Activated CD8-positive, alpha-beta T cell treated with anti-CD3 and anti-CD28 coated beads for 36 hours (primary cell): Measurements from ENCODE around the gene SLMAP. TPM values are rescaled to one million over a fixed set of nuclear protein-coding genes. Genes with fewer than 3 reads are reported as not detected.

Experiments used
- ATAC-seq: fragments of 200-7000 bp; cut with Tn5 transposase; one replicate; pipeline ENCODE4 v1.10.0; 2021; ENCODE audit warnings: mild to moderate bottlenecking, moderate library complexity
- CTCF ChIA-PET: fragments of 350-600 bp; sonication (Branson Sonifier 250); formaldehyde crosslinking; loops from one replicate; lab custom pipeline; 2021; ENCODE audit warnings: antibody characterized with exemption; lab: Charles Lee
- POLR2A ChIA-PET: fragments of 350-600 bp; sonication (Branson Sonifier 250); formaldehyde crosslinking; loops from one replicate; lab custom pipeline; 2021; ENCODE audit warnings: antibody characterized with exemption; lab: Charles Lee
- DNase-seq: peaks from one replicate; pipeline ENCODE4 v3.0.0-alpha.2; 2020
- H3K27ac Mint-ChIP-seq: one replicate; pipeline ENCODE4 v1.8.0; 2021; ENCODE audit warnings: mild to moderate bottlenecking, mixed read lengths
- H3K27me3 Mint-ChIP-seq: one replicate; pipeline ENCODE4 v1.8.0; 2021; ENCODE audit warnings: mixed read lengths
- H3K36me3 Mint-ChIP-seq: one replicate; pipeline ENCODE4 v1.8.0; 2021; ENCODE audit warnings: low read depth, mixed read lengths
- H3K4me1 Mint-ChIP-seq: one replicate; pipeline ENCODE4 v1.8.0; 2021; ENCODE audit warnings: low read depth, mixed read lengths
- H3K4me3 Mint-ChIP-seq: one replicate; pipeline ENCODE4 v1.8.0; 2021; ENCODE audit warnings: mild to moderate bottlenecking, moderate library complexity, mixed read lengths
- H3K9me3 Mint-ChIP-seq: one replicate; pipeline ENCODE4 v1.8.0; 2021; ENCODE audit warnings: mixed read lengths
- intact Hi-C: fragments of 100-400 bp; cut with micrococcal nuclease; formaldehyde crosslinking; loops from one replicate; pipeline ENCODE4 v1.10.0; 2022
- total RNA-seq, 2 experiments: library from RNA; stranded (reverse); gene quantifications; one replicate each; pipeline ENCODE4 v1.2.3, GENCODE V29; 2021
- TF ChIP-seq, protein P1 (sequence below): fragments of 200-600 bp; IDR thresholded peaks from one replicate; pipeline ENCODE4 v1.8.0; 2022; ENCODE audit warnings: antibody characterized with exemption, mild to moderate bottlenecking

SLMAP gene
- total RNA-seq, 2 experiments from 2014 or later: 45.8 to 47.3 TPM

- no peaks in the 10 kb centered on the region for H3K27me3 Mint-ChIP-seq
- intact Hi-C loops: no loop called here
- ChIA-PET POLR2A (no interaction called here), CTCF (interaction anchor here (0.7 to 1.5 kb wide), 2 partner anchors 12 to 30 kb away, joined by 3 to 4 read pairs; no protein-coding TSS in a partner anchor)
- ATAC-seq (no peak), DNase-seq (no peak)
- H3K4me3 Mint-ChIP-seq: no peak overlapping the region
- TF ChIP-seq, protein P1, sequence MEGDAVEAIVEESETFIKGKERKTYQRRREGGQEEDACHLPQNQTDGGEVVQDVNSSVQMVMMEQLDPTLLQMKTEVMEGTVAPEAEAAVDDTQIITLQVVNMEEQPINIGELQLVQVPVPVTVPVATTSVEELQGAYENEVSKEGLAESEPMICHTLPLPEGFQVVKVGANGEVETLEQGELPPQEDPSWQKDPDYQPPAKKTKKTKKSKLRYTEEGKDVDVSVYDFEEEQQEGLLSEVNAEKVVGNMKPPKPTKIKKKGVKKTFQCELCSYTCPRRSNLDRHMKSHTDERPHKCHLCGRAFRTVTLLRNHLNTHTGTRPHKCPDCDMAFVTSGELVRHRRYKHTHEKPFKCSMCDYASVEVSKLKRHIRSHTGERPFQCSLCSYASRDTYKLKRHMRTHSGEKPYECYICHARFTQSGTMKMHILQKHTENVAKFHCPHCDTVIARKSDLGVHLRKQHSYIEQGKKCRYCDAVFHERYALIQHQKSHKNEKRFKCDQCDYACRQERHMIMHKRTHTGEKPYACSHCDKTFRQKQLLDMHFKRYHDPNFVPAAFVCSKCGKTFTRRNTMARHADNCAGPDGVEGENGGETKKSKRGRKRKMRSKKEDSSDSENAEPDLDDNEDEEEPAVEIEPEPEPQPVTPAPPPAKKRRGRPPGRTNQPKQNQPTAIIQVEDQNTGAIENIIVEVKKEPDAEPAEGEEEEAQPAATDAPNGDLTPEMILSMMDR: no peak
- no peaks in the 10 kb centered on the region for H3K9me3 Mint-ChIP-seq
- H3K27ac Mint-ChIP-seq: no peak overlapping the region
- peaks cover 8% of the 10 kb centered on the region for H3K4me1 Mint-ChIP-seq
- H3K36me3 Mint-ChIP-seq: peaks cover 2% of the 10 kb centered on the region
These were observed 81.6 kb downstream of the SLMAP start for GRCh38 chr3:57837686-57838085.

DNA sequence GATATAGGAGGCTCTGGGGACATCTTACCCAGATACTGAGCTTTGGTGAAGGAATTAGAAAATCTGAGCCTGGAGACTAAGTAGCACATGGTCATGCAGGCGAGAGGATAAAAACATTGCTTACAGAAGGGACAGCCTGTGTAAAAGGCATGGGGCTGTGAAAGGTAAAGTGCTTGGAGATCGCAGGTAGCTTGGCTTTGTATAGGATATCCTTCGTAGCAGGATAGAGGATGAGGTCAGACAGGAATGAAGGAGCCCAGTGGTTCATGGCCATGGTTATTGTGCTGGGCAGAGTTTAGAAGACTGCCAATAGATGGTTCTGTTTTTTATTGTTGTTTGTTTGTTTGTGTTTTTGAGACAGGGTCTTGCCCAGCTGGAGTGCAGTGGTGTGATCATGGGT lies 82.5 kb downstream of the SLMAP start:
- CTCF ChIA-PET: no interaction called here
- TF ChIP-seq, protein P1: no peak
- Mint-ChIP-seq H3K9me3 (no peaks in the 10 kb centered on the region), H3K4me3 (no peak overlapping the region), H3K36me3 (peaks cover 2% of the 10 kb centered on the region), H3K4me1 (peaks cover 8% of the 10 kb centered on the region), H3K27me3 (no peaks in the 10 kb centered on the region), H3K27ac (no peak overlapping the region)
- ATAC-seq (no peak), DNase-seq (no peak)
- POLR2A ChIA-PET: no interaction called here
- intact Hi-C loops: no loop called here

DNA sequence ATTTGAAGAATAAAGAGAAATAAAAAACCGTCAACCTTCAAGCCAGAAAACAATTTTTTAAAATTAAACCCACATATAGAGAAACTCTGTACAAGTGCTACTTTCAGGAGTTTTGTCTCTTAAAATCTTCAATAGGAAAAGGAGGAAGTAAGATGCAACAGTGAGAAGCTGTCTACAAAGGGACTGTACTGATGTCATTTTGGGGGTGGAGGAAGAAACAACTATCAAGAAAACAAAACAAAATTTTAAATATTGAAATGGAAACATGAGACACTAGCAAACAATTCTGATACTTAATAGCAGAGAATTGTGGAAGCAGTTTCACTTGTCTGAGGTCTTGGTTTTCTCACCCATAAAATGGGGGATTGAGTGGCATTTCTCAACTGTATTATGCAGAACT lies 84.4 kb downstream of the SLMAP start:
- Mint-ChIP-seq H3K27me3 (no peaks in the 10 kb centered on the region), H3K9me3 (no peaks in the 10 kb centered on the region), H3K4me3 (no peak overlapping the region), H3K4me1 (peaks cover 8% of the 10 kb centered on the region), H3K36me3 (peaks cover 2% of the 10 kb centered on the region), H3K27ac (peak overlapping the region; percentile 8)
- POLR2A ChIA-PET: no interaction called here
- DNase-seq: no peak
- intact Hi-C loops: no loop called here
- ATAC-seq: no peak
- TF ChIP-seq, protein P1: no peak
- CTCF ChIA-PET: interaction anchor here (0.7 to 1.7 kb wide), 2 partner anchors 16 to 76 kb away, joined by 3 to 5 read pairs; no protein-coding TSS in a partner anchor

DNA sequence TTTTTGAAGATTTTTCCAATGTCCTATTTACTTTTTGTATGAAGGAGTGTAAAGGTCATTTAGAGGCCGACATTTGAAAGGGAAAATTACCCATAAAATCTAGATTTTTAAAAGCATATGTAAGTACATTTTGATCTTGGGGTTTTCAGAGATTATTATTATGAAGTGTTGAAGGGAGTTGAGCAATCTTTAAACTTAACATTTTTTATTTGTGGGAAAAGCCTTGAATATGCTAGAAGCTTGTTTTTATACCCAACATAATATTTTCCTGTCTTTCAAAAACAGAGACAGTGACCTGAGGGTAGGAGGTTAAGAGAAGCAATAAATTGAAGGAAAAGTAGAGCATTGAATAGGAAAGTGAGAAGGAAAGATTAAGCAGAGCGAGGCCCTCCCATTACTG lies 85.7 kb downstream of the SLMAP start:
- no peak overlapping the region for H3K27ac Mint-ChIP-seq
- no peak overlapping the region for H3K4me3 Mint-ChIP-seq
- no peaks in the 10 kb centered on the region for H3K27me3 Mint-ChIP-seq
- TF ChIP-seq, protein P1: no peak
- intact Hi-C loops: no loop called here
- peaks cover 8% of the 10 kb centered on the region for H3K4me1 Mint-ChIP-seq
- no peak for DNase-seq
- ATAC-seq: no peak
- no peaks in the 10 kb centered on the region for H3K9me3 Mint-ChIP-seq
- ChIA-PET POLR2A (no interaction called here), CTCF (interaction anchor here (1.7 kb wide), 1 partner anchor 14 kb away, joined by 5 read pairs; no protein-coding TSS in a partner anchor)
- H3K36me3 Mint-ChIP-seq: peaks cover 2% of the 10 kb centered on the region

- CTCF ChIA-PET: no interaction called here
- intact Hi-C loops: no loop called here
These were observed 92.1 kb downstream of the SLMAP start for GRCh38 chr3:57848177-57848738.

More at GRCh38 chr3:57848177-57848738, 92.1 kb downstream of the SLMAP start:
- ATAC-seq (no peak), DNase-seq (no peak)
- peaks cover 2% of the 10 kb centered on the region for H3K36me3 Mint-ChIP-seq
- no peaks in the 10 kb centered on the region for H3K4me1 Mint-ChIP-seq
- H3K27me3 Mint-ChIP-seq: no peaks in the 10 kb centered on the region
- H3K9me3 Mint-ChIP-seq: no peaks in the 10 kb centered on the region
- H3K4me3 Mint-ChIP-seq: no peak overlapping the region
- TF ChIP-seq, protein P1: no peak
- no peak overlapping the region for H3K27ac Mint-ChIP-seq
- POLR2A ChIA-PET: no interaction called here
